ENCODE results near the gene GPX8.

The GPX8 gene

DNA sequence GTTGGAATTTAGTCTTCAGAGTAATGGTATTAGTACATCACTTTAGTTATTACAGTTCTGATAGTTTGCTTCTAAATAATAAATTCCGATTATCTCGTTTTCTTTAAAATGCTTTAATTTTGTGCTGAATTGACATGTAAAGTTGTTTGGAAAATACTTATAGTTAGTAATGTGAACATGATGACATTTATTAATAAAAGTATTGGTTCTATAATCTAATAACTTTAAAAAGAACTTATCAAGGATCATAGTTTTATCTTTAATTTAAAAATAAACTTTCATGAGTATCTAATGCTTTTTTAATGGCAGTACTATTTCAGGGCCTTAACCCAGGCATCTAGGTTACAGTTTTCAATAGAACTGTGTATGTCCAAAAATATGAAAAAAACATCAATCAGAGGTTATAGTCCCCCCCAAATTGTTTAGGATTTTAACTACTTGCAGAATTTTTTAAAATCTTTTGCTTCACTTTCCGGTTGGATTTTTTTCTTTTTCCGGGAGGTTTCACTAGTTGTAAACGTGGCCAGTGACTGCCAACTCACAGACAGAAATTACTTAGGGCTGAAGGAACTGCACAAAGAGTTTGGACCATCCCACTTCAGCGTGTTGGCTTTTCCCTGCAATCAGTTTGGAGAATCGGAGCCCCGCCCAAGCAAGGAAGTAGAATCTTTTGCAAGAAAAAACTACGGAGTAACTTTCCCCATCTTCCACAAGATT is 680 bp downstream of the GPX8 start:
- Histone ChIP-seq H3K4me3 (ENCODE audit: low read length) (no peak overlapping the region), H3K4me1 (ENCODE audit: control insufficient read depth, low read length) (no peaks in the 10 kb centered on the region), H3K36me3 (ENCODE audit: control insufficient read depth, low read length) (no peaks in the 10 kb centered on the region), H3F3A (ENCODE audit: control insufficient read depth, insufficient read depth) (no peaks in the 10 kb centered on the region), H3K27me3 (ENCODE audit: control insufficient read depth, low read length) (peaks cover 35% of the 10 kb centered on the region), H3K9me3 (ENCODE audit: control insufficient read depth, insufficient read depth, low read length) (no peaks in the 10 kb centered on the region), H3K79me2 (ENCODE audit: control insufficient read depth, low read length) (no peaks in the 10 kb centered on the region), H3K4me2 (ENCODE audit: low read length) (no peak overlapping the region), H4K20me1 (ENCODE audit: control insufficient read depth, insufficient read depth, low read depth, low read length) (no peaks in the 10 kb centered on the region), H3K27ac (ENCODE audit: low read depth, low read length) (no peak overlapping the region), H3K9me2 (replicated peaks; ENCODE audit: control insufficient read depth, low read length) (no peaks in the 10 kb centered on the region)
- TF ChIP-seq, protein P1, sequence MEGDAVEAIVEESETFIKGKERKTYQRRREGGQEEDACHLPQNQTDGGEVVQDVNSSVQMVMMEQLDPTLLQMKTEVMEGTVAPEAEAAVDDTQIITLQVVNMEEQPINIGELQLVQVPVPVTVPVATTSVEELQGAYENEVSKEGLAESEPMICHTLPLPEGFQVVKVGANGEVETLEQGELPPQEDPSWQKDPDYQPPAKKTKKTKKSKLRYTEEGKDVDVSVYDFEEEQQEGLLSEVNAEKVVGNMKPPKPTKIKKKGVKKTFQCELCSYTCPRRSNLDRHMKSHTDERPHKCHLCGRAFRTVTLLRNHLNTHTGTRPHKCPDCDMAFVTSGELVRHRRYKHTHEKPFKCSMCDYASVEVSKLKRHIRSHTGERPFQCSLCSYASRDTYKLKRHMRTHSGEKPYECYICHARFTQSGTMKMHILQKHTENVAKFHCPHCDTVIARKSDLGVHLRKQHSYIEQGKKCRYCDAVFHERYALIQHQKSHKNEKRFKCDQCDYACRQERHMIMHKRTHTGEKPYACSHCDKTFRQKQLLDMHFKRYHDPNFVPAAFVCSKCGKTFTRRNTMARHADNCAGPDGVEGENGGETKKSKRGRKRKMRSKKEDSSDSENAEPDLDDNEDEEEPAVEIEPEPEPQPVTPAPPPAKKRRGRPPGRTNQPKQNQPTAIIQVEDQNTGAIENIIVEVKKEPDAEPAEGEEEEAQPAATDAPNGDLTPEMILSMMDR (IDR thresholded peaks at IDR 0.05; ENCODE audit: low read depth, low read length, poor library complexity, severe bottlenecking), result no peak
- TF ChIP-seq EZH2phosphoT487 (IDR thresholded peaks at IDR 0.05; ENCODE audit: borderline replicate concordance, low read length), result no peak

DNA sequence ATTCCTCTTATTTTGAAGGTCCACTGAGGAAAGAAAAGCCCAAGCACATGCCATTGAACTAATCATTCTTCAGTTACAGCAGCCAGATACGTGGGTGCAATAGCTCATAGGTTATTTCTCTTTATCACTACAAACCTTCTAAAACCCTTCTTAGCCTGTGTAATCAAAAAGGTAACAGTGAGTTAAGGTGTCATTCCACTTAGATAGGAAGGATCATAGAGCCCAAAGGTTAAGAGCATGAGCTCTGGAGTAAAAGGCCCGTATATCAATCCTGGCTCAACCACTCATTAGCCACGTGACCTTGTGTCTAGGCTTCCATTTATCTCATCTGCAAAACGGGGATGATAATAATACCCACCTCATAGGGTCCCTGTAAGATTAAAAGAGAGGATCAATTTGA is 2.7 kb downstream of the GPX8 start:
- Histone ChIP-seq H3K4me1 (ENCODE audit: control insufficient read depth, low read length) (no peaks in the 10 kb centered on the region), H3K4me2 (ENCODE audit: low read length) (no peak overlapping the region), H3K27me3 (ENCODE audit: control insufficient read depth, low read length) (peaks cover 39% of the 10 kb centered on the region), H3K9me2 (replicated peaks; ENCODE audit: control insufficient read depth, low read length) (no peaks in the 10 kb centered on the region), H3F3A (ENCODE audit: control insufficient read depth, insufficient read depth) (no peaks in the 10 kb centered on the region), H3K4me3 (ENCODE audit: low read length) (no peak overlapping the region), H4K20me1 (ENCODE audit: control insufficient read depth, insufficient read depth, low read depth, low read length) (no peaks in the 10 kb centered on the region), H3K27ac (ENCODE audit: low read depth, low read length) (no peak overlapping the region), H3K9me3 (ENCODE audit: control insufficient read depth, insufficient read depth, low read length) (no peaks in the 10 kb centered on the region), H3K36me3 (ENCODE audit: control insufficient read depth, low read length) (no peaks in the 10 kb centered on the region), H3K79me2 (ENCODE audit: control insufficient read depth, low read length) (no peaks in the 10 kb centered on the region)
- no peak for TF ChIP-seq EZH2phosphoT487 (IDR thresholded peaks at IDR 0.05; ENCODE audit: borderline replicate concordance, low read length)
- TF ChIP-seq, protein P1 (IDR thresholded peaks at IDR 0.05; ENCODE audit: low read depth, low read length, poor library complexity, severe bottlenecking), result no peak

DNA sequence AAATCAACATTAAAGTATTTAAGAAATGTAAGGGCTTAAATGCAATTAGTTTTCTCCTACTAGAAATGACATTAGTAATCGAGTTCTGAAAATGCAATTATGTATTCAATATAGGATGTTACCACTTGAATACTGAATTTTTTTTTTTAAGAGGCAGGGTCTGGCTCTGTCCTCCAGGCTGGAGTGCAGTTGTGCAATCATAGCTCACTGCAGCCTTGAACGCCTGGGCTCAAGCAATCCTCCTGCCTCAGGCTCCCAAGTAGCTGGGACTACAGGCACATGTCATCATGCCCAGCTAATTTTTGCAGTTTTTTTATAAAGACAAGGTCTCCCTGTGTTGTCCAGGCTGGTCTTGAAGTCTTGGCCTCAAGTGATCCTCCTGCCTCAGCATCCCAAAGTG is 11.5 kb downstream of the GPX8 start:
- TF ChIP-seq, protein P1 (IDR thresholded peaks at IDR 0.05; ENCODE audit: low read depth, low read length, poor library complexity, severe bottlenecking), result no peak
- TF ChIP-seq EZH2phosphoT487 (IDR thresholded peaks at IDR 0.05; ENCODE audit: borderline replicate concordance, low read length), result no peak
- no peaks in the 10 kb centered on the region for H3K9me2 ChIP-seq (replicated peaks; ENCODE audit: control insufficient read depth, low read length)
- peaks cover 55% of the 10 kb centered on the region for H3K27me3 ChIP-seq (ENCODE audit: control insufficient read depth, low read length)
- no peaks in the 10 kb centered on the region for H3F3A ChIP-seq (ENCODE audit: control insufficient read depth, insufficient read depth)
- H3K79me2 ChIP-seq (ENCODE audit: control insufficient read depth, low read length), result no peaks in the 10 kb centered on the region
- H3K4me2 ChIP-seq (ENCODE audit: low read length), result no peak overlapping the region
- no peak overlapping the region for H3K27ac ChIP-seq (ENCODE audit: low read depth, low read length)
- no peaks in the 10 kb centered on the region for H3K9me3 ChIP-seq (ENCODE audit: control insufficient read depth, insufficient read depth, low read length)
- H3K36me3 ChIP-seq (ENCODE audit: control insufficient read depth, low read length), result no peaks in the 10 kb centered on the region
- no peaks in the 10 kb centered on the region for H4K20me1 ChIP-seq (ENCODE audit: control insufficient read depth, insufficient read depth, low read depth, low read length)
- no peak overlapping the region for H3K4me3 ChIP-seq (ENCODE audit: low read length)
- peaks cover 23% of the 10 kb centered on the region for H3K4me1 ChIP-seq (ENCODE audit: control insufficient read depth, low read length)
